Ascending aorta (tissue), 2 donors: Measurements from ENCODE around the gene GMPPA. TPM values are rescaled to one million over a fixed set of nuclear protein-coding genes. Genes with fewer than 3 reads are reported as not detected.
A peak's percentile ranks its signal among the peaks of the same experiment; 100 is the strongest.

Experiments
- DNase-seq, 2 donors: peaks; one replicate each; pipeline ENCODE4 v3.0.0-alpha.2; 2019; ENCODE audit warnings: low spot score in 2 of 2
- H3K27ac ChIP-seq, 2 donors: fragments of 200-600 bp; sonication (generic); one replicate each; pipeline ENCODE4 v1.5.1; 2016 to 2017; ENCODE audit warnings: mild to moderate bottlenecking in 1 of 2
- H3K27me3 ChIP-seq: fragments of 200-600 bp; sonication (generic); one replicate; pipeline ENCODE4 v1.5.1; 2017
- H3K36me3 ChIP-seq, 2 donors: fragments of 200-600 bp; sonication (generic); one replicate each; pipeline ENCODE4 v1.5.1; 2016
- H3K4me1 ChIP-seq, 2 donors: fragments of 200-600 bp; sonication (generic); one replicate each; pipeline ENCODE4 v1.5.1; 2016 to 2017; ENCODE audit warnings: mild to moderate bottlenecking in 1 of 2
- H3K4me3 ChIP-seq, 2 donors: fragments of 200-600 bp; sonication (generic); one replicate each; pipeline ENCODE4 v1.5.1; 2016 to 2017; ENCODE audit warnings: mild to moderate bottlenecking in 1 of 2
- H3K9me3 ChIP-seq, 2 donors: fragments of 200-600 bp; sonication (generic); one replicate each; pipeline ENCODE4 v1.5.1; 2016
- CTCF ChIP-seq, 3 experiments: fragments of 200-600 bp in 2 of 3; fragments of 450-650 bp in 1 of 3; sonication (generic) in 2 of 3; IDR thresholded peaks; one replicate each; pipeline ENCODE4 v1.5.1; 2016 to 2019; ENCODE audit warnings: antibody characterized with exemption in 3 of 3, mild to moderate bottlenecking in 1 of 3, moderate library complexity in 1 of 3
- intact Hi-C: fragments of 100-400 bp; cut with DNase I; formaldehyde crosslinking; loops from one replicate; pipeline ENCODE4 v1.15.1; 2023
- total RNA-seq: library from RNA; depleted of rRNA; stranded (reverse); fragments of >200 nt; gene quantifications from one replicate; pipeline ENCODE4 v1.1.0, GENCODE V29; 2016

GMPPA gene
- total RNA-seq, 1 donor from 2014 or later: 11.4 TPM

- Histone ChIP-seq H3K36me3 (peaks cover 52 to 60% of the 10 kb centered on the region in 2 donors), H3K27ac (peak overlapping the region; percentile 91 to 94), H3K4me1 (peaks cover 35 to 61% of the 10 kb centered on the region in 2 donors), H3K9me3 (no peaks in the 10 kb centered on the region), H3K4me3 (peak overlapping the region; percentile 32 to 42), H3K27me3 (no peaks in the 10 kb centered on the region)
- no peak for TF ChIP-seq CTCF (IDR thresholded peaks at IDR 0.05)
- DNase-seq: peak; percentile 90 to 96
- intact Hi-C loops: loop anchor here (2.0 kb wide), 2 partner anchors 16 to 30 kb away; no protein-coding TSS in a partner anchor
Measured at GRCh38 chr2:219460424-219460926, 38.2 kb upstream of the GMPPA start.

- peak overlapping the region; percentile 32 to 42 for H3K4me3 ChIP-seq
- H3K9me3 ChIP-seq: no peaks in the 10 kb centered on the region
- H3K36me3 ChIP-seq: peaks cover 51 to 60% of the 10 kb centered on the region in 2 donors
- peaks cover 35 to 63% of the 10 kb centered on the region in 2 donors for H3K4me1 ChIP-seq
- peak; percentile 46 to 89 for DNase-seq
- no peak for TF ChIP-seq CTCF (IDR thresholded peaks at IDR 0.05)
- no peaks in the 10 kb centered on the region for H3K27me3 ChIP-seq
- intact Hi-C loops: loop anchor here (2.0 kb wide), 2 partner anchors 16 to 30 kb away; no protein-coding TSS in a partner anchor
- H3K27ac ChIP-seq: peak overlapping the region; percentile 91 to 94
Measured at GRCh38 chr2:219461047-219461514, 37.6 kb upstream of the GMPPA start.

GRCh38 chr2:219461669-219462068, 37.0 kb upstream of the GMPPA start:
- Histone ChIP-seq H3K27ac (peak overlapping the region; percentile 91 to 94), H3K9me3 (no peaks in the 10 kb centered on the region), H3K4me3 (peak overlapping the region in 1 of 2 donors; percentile 42), H3K27me3 (no peaks in the 10 kb centered on the region), H3K36me3 (peaks cover 50 to 63% of the 10 kb centered on the region in 2 donors), H3K4me1 (peaks cover 35 to 64% of the 10 kb centered on the region in 2 donors)
- intact Hi-C loops: loop anchor here (2.0 kb wide), 2 partner anchors 15 to 31 kb away; no protein-coding TSS in a partner anchor
- DNase-seq: no peak
- no peak for TF ChIP-seq CTCF (IDR thresholded peaks at IDR 0.05)

- H3K27ac ChIP-seq: peak overlapping the region; percentile 91 to 94
- no peak for DNase-seq
- no peaks in the 10 kb centered on the region for H3K9me3 ChIP-seq
- H3K4me3 ChIP-seq: peak overlapping the region in 1 of 2 donors; percentile 42
- H3K4me1 ChIP-seq: peaks cover 35 to 61% of the 10 kb centered on the region in 2 donors
- H3K36me3 ChIP-seq: peaks cover 52 to 65% of the 10 kb centered on the region in 2 donors
- intact Hi-C loops: no loop called here
- no peak for TF ChIP-seq CTCF (IDR thresholded peaks at IDR 0.05)
- H3K27me3 ChIP-seq: no peaks in the 10 kb centered on the region
Measured at GRCh38 chr2:219462349-219462748, 36.3 kb upstream of the GMPPA start.

- Histone ChIP-seq H3K27ac (peak overlapping the region; percentile 26 to 91), H3K27me3 (no peaks in the 10 kb centered on the region), H3K36me3 (peaks cover 69 to 73% of the 10 kb centered on the region in 2 donors), H3K4me3 (no peak overlapping the region), H3K9me3 (no peaks in the 10 kb centered on the region), H3K4me1 (peaks cover 21 to 50% of the 10 kb centered on the region in 2 donors)
- TF ChIP-seq CTCF (IDR thresholded peaks at IDR 0.05): no peak
- intact Hi-C loops: no loop called here
- DNase-seq: no peak
Measured at GRCh38 chr2:219464286-219465032, 34.2 kb upstream of the GMPPA start.
